ENCODE data around the gene APLN.

DNA sequence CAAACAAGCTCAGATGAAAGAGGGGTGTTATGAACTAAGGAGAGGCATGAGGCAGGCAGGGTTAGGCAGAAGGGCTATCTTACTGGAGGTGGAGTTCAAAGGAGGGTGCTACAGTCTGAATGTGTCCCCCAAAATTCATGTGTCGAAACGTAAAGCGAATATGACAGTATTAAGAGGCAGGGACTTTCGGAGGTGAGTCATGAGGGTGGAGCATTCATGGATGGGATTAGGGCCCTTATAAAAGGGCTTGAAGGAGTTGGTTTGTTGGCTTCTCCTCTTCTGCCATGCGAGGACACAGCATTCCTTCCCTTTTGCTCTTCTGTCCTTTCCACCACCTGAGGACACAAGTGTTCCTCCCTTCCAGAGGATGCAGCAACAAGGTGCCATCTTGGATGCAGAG lies 22.9 kb downstream of the APLN start:
- TF ChIP-seq EZH2phosphoT487 (IDR thresholded peaks at IDR 0.05; ENCODE audit: low read depth) (no peak), CTCF (IDR thresholded peaks at IDR 0.05; ENCODE audit: low read depth, low read length) (no peak)
